ENCODE measurements around the gene SLAMF9. TPM values are rescaled to one million over a fixed set of nuclear protein-coding genes. Genes with fewer than 3 reads are reported as not detected.

SLAMF9 gene
- total RNA-seq, 1 donor from 2014 or later = not detected

- no peak for DNase-seq (ENCODE audit: low read depth in 2 of 2)
These were observed 7.5 kb downstream of the SLAMF9 start for GRCh38 chr1:159946242-159947187.

- peak; percentile 40 to 83 for DNase-seq (ENCODE audit: low read depth in 2 of 2)
These were observed 8.4 kb downstream of the SLAMF9 start, which contains the start of gene IGSF9 for GRCh38 chr1:159945483-159946241. TSS of gene IGSF9 (minus strand) at chr1:159945613. CDS start at chr1:159943454, 2,159 bp downstream.

- no peak for DNase-seq (ENCODE audit: low read depth in 2 of 2)
These were observed 9.2 kb downstream of the SLAMF9 start for GRCh38 chr1:159944623-159945455.

GRCh38 chr1:159943908-159944622, 10.0 kb downstream of the SLAMF9 start:
- DNase-seq (ENCODE audit: low read depth in 2 of 2) = no peak

- no peak for DNase-seq (ENCODE audit: low read depth in 2 of 2)
These were observed 10.8 kb downstream of the SLAMF9 start for GRCh38 chr1:159943278-159943640.

- DNase-seq (ENCODE audit: low read depth in 2 of 2) = no peak
These were observed 11.3 kb downstream of the SLAMF9 start for GRCh38 chr1:159942632-159943277.

- DNase-seq (ENCODE audit: low read depth in 2 of 2) = no peak
These were observed 12.2 kb downstream of the SLAMF9 start for GRCh38 chr1:159941591-159942560.

GRCh38 chr1:159941141-159941540, 12.9 kb downstream of the SLAMF9 start:
- no peak for DNase-seq (ENCODE audit: low read depth in 2 of 2)

GRCh38 chr1:159940006-159940620, 13.9 kb downstream of the SLAMF9 start:
- DNase-seq (ENCODE audit: low read depth in 2 of 2) = no peak

- no peak for DNase-seq (ENCODE audit: low read depth in 2 of 2)
These were observed 14.4 kb downstream of the SLAMF9 start for GRCh38 chr1:159939678-159940002.

- no peak for DNase-seq (ENCODE audit: low read depth in 2 of 2)
These were observed 14.9 kb downstream of the SLAMF9 start for GRCh38 chr1:159938905-159939677.

- no peak for DNase-seq (ENCODE audit: low read depth in 2 of 2)
These were observed 15.7 kb downstream of the SLAMF9 start for GRCh38 chr1:159938211-159938852.

GRCh38 chr1:159937054-159937750, 16.8 kb downstream of the SLAMF9 start:
- no peak for DNase-seq (ENCODE audit: low read depth in 2 of 2)

GRCh38 chr1:159936273-159936904, 17.6 kb downstream of the SLAMF9 start:
- peak; percentile 16 to 45 for DNase-seq (ENCODE audit: low read depth in 2 of 2)

- no peak for DNase-seq (ENCODE audit: low read depth in 2 of 2)
These were observed 18.2 kb downstream of the SLAMF9 start for GRCh38 chr1:159935719-159936272.

GRCh38 chr1:159935305-159935704, 18.7 kb downstream of the SLAMF9 start:
- DNase-seq (ENCODE audit: low read depth in 2 of 2) = no peak

Data from dermis microvascular lymphatic vessel endothelial cell (primary cell).